Gastrocnemius medialis (tissue), 4 donors: ENCODE results near the gene GAPVD1. TPM values are rescaled to one million over a fixed set of nuclear protein-coding genes. Genes with fewer than 3 reads are reported as not detected.
"Not testable (repeated sequence)": the region's sequence is repeated elsewhere in the genome, so short reads cannot be mapped to it uniquely, and the experiment has no call there.

Experiments used
- ATAC-seq, 2 donors: fragments of 150-250 bp; one replicate each; pipeline ENCODE4 v1.9.1; 2016
- DNase-seq, 2 donors: peaks; one replicate each; pipeline ENCODE4 v3.0.0-alpha.2; 2019
- H3K27ac ChIP-seq, 4 donors: fragments of 200-600 bp; sonication (generic); 1 replicate in 1 of 4; 2 replicates in 3 of 4; pipeline ENCODE4 v1.5.1; 2016 to 2018; ENCODE audit warnings: mild to moderate bottlenecking in 2 of 4, moderate library complexity in 1 of 4
- H3K27me3 ChIP-seq, 3 donors: fragments of 200-600 bp; sonication (generic) in 2 of 3; 1 replicate in 1 of 3; 2 replicates in 2 of 3; pipeline versions ENCODE4 v1.5.1 to v1.6.0; 2016 to 2019; ENCODE audit warnings: mild to moderate bottlenecking in 1 of 3, moderate library complexity in 1 of 3
- H3K36me3 ChIP-seq, 2 donors: fragments of 200-600 bp; sonication (generic) in 1 of 2; one replicate each; pipeline ENCODE4 v1.5.1; 2017 to 2018
- H3K4me1 ChIP-seq, 2 donors: fragments of 200-600 bp; sonication (generic) in 1 of 2; one replicate each; pipeline ENCODE4 v1.5.1; 2016 to 2017; ENCODE audit warnings: mild to moderate bottlenecking in 2 of 2
- H3K4me3 ChIP-seq, 4 donors: fragments of 200-600 bp; sonication (generic) in 3 of 4; 1 replicate in 1 of 4; 2 replicates in 3 of 4; pipeline ENCODE4 v1.5.1; 2016 to 2019; ENCODE audit warnings: mild to moderate bottlenecking in 2 of 4
- H3K9me3 ChIP-seq, 3 donors: fragments of 200-600 bp; sonication (generic) in 2 of 3; 1 replicate in 1 of 3; 2 replicates in 2 of 3; pipeline ENCODE4 v1.5.1; 2016 to 2019
- CTCF ChIP-seq, 5 experiments: fragments of 450-650 bp in 3 of 5; fragments of 200-600 bp in 2 of 5; sonication (generic) in 2 of 5; IDR thresholded peaks in 4 of 5; conservative IDR thresholded peaks in 1 of 5; 1 replicate in 4 of 5; 2 replicates in 1 of 5; pipeline ENCODE4 v1.5.1; 2016 to 2019; ENCODE audit warnings: antibody characterized with exemption in 5 of 5, mild to moderate bottlenecking in 3 of 5, moderate library complexity in 3 of 5
- POLR2A ChIP-seq, 2 donors: fragments of 450-650 bp; IDR thresholded peaks; one replicate each; pipeline ENCODE4 v1.6.1; 2017; ENCODE audit warnings: antibody characterized with exemption in 2 of 2, mild to moderate bottlenecking in 2 of 2, moderate library complexity in 2 of 2
- in situ Hi-C, 4 donors: fragments of 200-750 bp; cut with MboI; loops; one replicate each; pipeline versions ENCODE4 v1.15.0 to v1.8.0; 2017; ENCODE audit warnings: low sequenced_read_pairs in 4 of 4
- intact Hi-C: fragments of 100-400 bp; cut with DNase I; formaldehyde crosslinking; loops from one replicate; pipeline ENCODE4 v1.15.1; 2023; ENCODE audit warnings: low total_unique reads
- total RNA-seq, 4 donors: library from RNA; depleted of rRNA; stranded (reverse); fragments of >200 nt; gene quantifications; one replicate each; pipeline versions ENCODE4 v1.1.0 to v1.2.3, GENCODE V29; 2016

The GAPVD1 gene
- total RNA-seq, 4 donors from 2014 or later = 46.9 to 66.8 (median 53.6) TPM

- H3K9me3 ChIP-seq = no peaks in the 10 kb centered on the region
- peaks cover 5 to 66% of the 10 kb centered on the region in 2 donors for H3K36me3 ChIP-seq
- in situ Hi-C loops (no loop called here), intact Hi-C loops (no loop called here)
- no peak for TF ChIP-seq CTCF (IDR thresholded peaks at IDR 0.05 in 4 of 5, conservative IDR thresholded peaks at IDR 0.05 in 1 of 5)
- no peak for TF ChIP-seq POLR2A (IDR thresholded peaks at IDR 0.05)
- H3K27ac ChIP-seq = peak overlapping the region in 1 of 4 donors; percentile 27
- ATAC-seq (no peak), DNase-seq (no peak)
- no peaks in the 10 kb centered on the region for H3K27me3 ChIP-seq
- peaks cover 37 to 41% of the 10 kb centered on the region in 2 donors for H3K4me1 ChIP-seq
- H3K4me3 ChIP-seq = no peak overlapping the region
Observed at GRCh38 chr9:125233678-125234077, 27.9 kb upstream of the GAPVD1 start.

- peaks cover 41 to 45% of the 10 kb centered on the region in 2 donors for H3K4me1 ChIP-seq
- ATAC-seq, H3K9me3 ChIP-seq, H3K4me3 ChIP-seq, intact Hi-C loops, DNase-seq, in situ Hi-C loops, H3K27me3 ChIP-seq: not testable (repeated sequence)
- H3K36me3 ChIP-seq = peaks cover 5 to 66% of the 10 kb centered on the region in 2 donors
- H3K27ac ChIP-seq = peak overlapping the region in 1 of 4 donors; percentile 27
Observed at GRCh38 chr9:125234099-125234498, 27.5 kb upstream of the GAPVD1 start.

- no peak for ATAC-seq
Observed at GRCh38 chr9:125235804-125236519, 25.7 kb upstream of the GAPVD1 start.

GRCh38 chr9:125236520-125237159 is 25.0 kb upstream of the GAPVD1 start:
- Histone ChIP-seq H3K36me3 (peaks cover 5 to 62% of the 10 kb centered on the region in 2 donors), H3K4me3 (peak overlapping the region in 1 of 4 donors; percentile 17), H3K27ac (peak overlapping the region; percentile 7 to 46 (median 24)), H3K4me1 (peaks cover 52 to 57% of the 10 kb centered on the region in 2 donors)
- DNase-seq, H3K9me3 ChIP-seq, in situ Hi-C loops, ATAC-seq, intact Hi-C loops, H3K27me3 ChIP-seq: not testable (repeated sequence)

More at GRCh38 chr9:125235804-125236519, 25.7 kb upstream of the GAPVD1 start:
- Histone ChIP-seq H3K36me3 (peaks cover 5 to 68% of the 10 kb centered on the region in 2 donors), H3K4me1 (peaks cover 52 to 57% of the 10 kb centered on the region in 2 donors), H3K27me3 (no peaks in the 10 kb centered on the region), H3K9me3 (no peaks in the 10 kb centered on the region), H3K4me3 (peak overlapping the region in 1 of 4 donors; percentile 17), H3K27ac (peak overlapping the region in 3 of 4 donors; percentile 0 to 46 (median 30))
- TF ChIP-seq POLR2A (IDR thresholded peaks at IDR 0.05) = no peak
- TF ChIP-seq CTCF (IDR thresholded peaks at IDR 0.05 in 4 of 5, conservative IDR thresholded peaks at IDR 0.05 in 1 of 5) = no peak
- intact Hi-C loops (no loop called here), in situ Hi-C loops (no loop called here)
- no peak for DNase-seq

GRCh38 chr9:125238127-125238914 is 23.3 kb upstream of the GAPVD1 start:
- TF ChIP-seq CTCF (IDR thresholded peaks at IDR 0.05 in 4 of 5, conservative IDR thresholded peaks at IDR 0.05 in 1 of 5) = no peak
- TF ChIP-seq POLR2A (IDR thresholded peaks at IDR 0.05) = no peak
- Histone ChIP-seq H3K27ac (peak overlapping the region in 3 of 4 donors; percentile 7 to 30 (median 17)), H3K4me3 (peak overlapping the region in 1 of 4 donors; percentile 88)

More at GRCh38 chr9:125238127-125238914, 23.3 kb upstream of the GAPVD1 start:
- ATAC-seq (no peak), DNase-seq (no peak)
- H3K27me3 ChIP-seq = no peaks in the 10 kb centered on the region
- intact Hi-C loops = no loop called here
- H3K9me3 ChIP-seq = no peaks in the 10 kb centered on the region
- H3K4me1 ChIP-seq = peaks cover 58 to 63% of the 10 kb centered on the region in 2 donors
- in situ Hi-C loops = no loop called here
- H3K36me3 ChIP-seq = peaks cover 5 to 56% of the 10 kb centered on the region in 2 donors
